Neural cell (in vitro differentiated cells): ENCODE measurements around the gene PCSK7. TPM values are rescaled to one million over a fixed set of nuclear protein-coding genes. Genes with fewer than 3 reads are reported as not detected.

Experiments used
- H2AFZ ChIP-seq: fragments of 200-600, 300-800 bp; sonication (generic), shearing (Covaris generic); 2 replicates; pipeline ENCODE4 v1.6.0; 2014; ENCODE audit warnings: low read depth, mild to moderate bottlenecking, antibody characterized with exemption, low read length, moderate library complexity
- H3F3A ChIP-seq: fragments of 200-600 bp; shearing (Covaris generic); 2 replicates; pipeline ENCODE4 v1.6.1; 2016; ENCODE audit warnings: mild to moderate bottlenecking, moderate library complexity, mixed read lengths, antibody characterized with exemption, low read length; ENCODE audit not compliant: insufficient read depth, poor library complexity, severe bottlenecking
- H3K27ac ChIP-seq: fragments of 200-600, 300-800 bp; sonication (generic), shearing (Covaris generic); 2 replicates; pipeline ENCODE4 v1.5.1; 2014; ENCODE audit warnings: mild to moderate bottlenecking, low read length, moderate library complexity
- H3K27me3 ChIP-seq: fragments of 300-800, 200-600 bp; sonication (generic), shearing (Covaris generic); 2 replicates; pipeline ENCODE4 v1.6.0; 2014; ENCODE audit warnings: mild to moderate bottlenecking, low read depth, low read length, moderate library complexity; ENCODE audit not compliant: insufficient read depth
- H3K36me3 ChIP-seq: fragments of 300-800, 200-600 bp; sonication (generic), shearing (Covaris generic); 2 replicates; pipeline ENCODE4 v1.5.1; 2014; ENCODE audit warnings: mild to moderate bottlenecking, antibody characterized with exemption, low read length, moderate library complexity; ENCODE audit not compliant: insufficient read depth
- H3K4me2 ChIP-seq: fragments of 300-800, 200-600 bp; sonication (generic), shearing (Covaris generic); 2 replicates; pipeline ENCODE4 v1.6.0; 2014; ENCODE audit warnings: mild to moderate bottlenecking, low read length
- H3K4me3 ChIP-seq: fragments of 300-800, 200-600 bp; sonication (generic), shearing (Covaris generic); 2 replicates; pipeline ENCODE4 v1.5.1; 2014; ENCODE audit warnings: mild to moderate bottlenecking, low read length, moderate library complexity
- H3K79me2 ChIP-seq: fragments of 200-600 bp; shearing (Covaris generic); replicated peaks from 2 replicates; pipeline ENCODE4 v1.6.0; 2014; ENCODE audit warnings: mild to moderate bottlenecking, low read length, moderate library complexity; ENCODE audit not compliant: insufficient read depth
- H3K9ac ChIP-seq: fragments of 300-800, 200-600 bp; sonication (generic), shearing (Covaris generic); 2 replicates; pipeline ENCODE4 v1.6.1; 2016; ENCODE audit warnings: mild to moderate bottlenecking, low read length, mixed read lengths
- H3K9me2 ChIP-seq: fragments of 200-600 bp; shearing (Covaris generic); 2 replicates; pipeline ENCODE4 v1.6.1; 2016; ENCODE audit warnings: mild to moderate bottlenecking, low read length, mixed read lengths; ENCODE audit not compliant: insufficient read depth
- H3K9me3 ChIP-seq: fragments of 200-600, 300-800 bp; sonication (generic), shearing (Covaris generic); 2 replicates; pipeline ENCODE4 v1.6.1; 2016; ENCODE audit warnings: mild to moderate bottlenecking, mixed run types, low read length, moderate library complexity, mixed read lengths
- H4K20me1 ChIP-seq: fragments of 200-600 bp; shearing (Covaris generic); 2 replicates; pipeline ENCODE4 v1.6.1; 2016; ENCODE audit warnings: mild to moderate bottlenecking, mixed run types; ENCODE audit not compliant: insufficient read depth
- CTCF ChIP-seq: fragments of 450-650 bp; IDR thresholded peaks from 2 replicates; pipeline ENCODE4 v1.5.1; 2014; ENCODE audit warnings: antibody characterized with exemption, mild to moderate bottlenecking, moderate library complexity; ENCODE audit not compliant: poor library complexity, severe bottlenecking
- EP300 ChIP-seq: fragments of 450-650 bp; conservative IDR thresholded peaks from 2 replicates; pipeline ENCODE4 v1.6.1; 2014; ENCODE audit warnings: antibody characterized with exemption, mild to moderate bottlenecking, moderate library complexity; ENCODE audit not compliant: poor library complexity, severe bottlenecking
- EZH2 ChIP-seq: fragments of 200-600, 300-800 bp; shearing (Covaris generic), sonication (generic); IDR thresholded peaks from 2 replicates; pipeline ENCODE4 v1.6.1; 2014; ENCODE audit warnings: antibody characterized with exemption, low read length, borderline replicate concordance, mild to moderate bottlenecking; ENCODE audit not compliant: insufficient read depth, poor library complexity, severe bottlenecking
- MXI1 ChIP-seq: fragments of 450-650 bp; conservative IDR thresholded peaks from 2 replicates; pipeline ENCODE4 v1.6.1; 2014; ENCODE audit warnings: antibody characterized with exemption, mild to moderate bottlenecking; ENCODE audit not compliant: poor library complexity, severe bottlenecking
- POLR2AphosphoS5 ChIP-seq: IDR thresholded peaks from 2 replicates; pipeline ENCODE4 v1.6.1; 2012
- RAD21 ChIP-seq: fragments of 450-650 bp; conservative IDR thresholded peaks from 2 replicates; pipeline ENCODE4 v1.6.1; 2014; ENCODE audit warnings: antibody characterized with exemption, mild to moderate bottlenecking, moderate library complexity
- REST ChIP-seq: IDR thresholded peaks from 2 replicates; pipeline ENCODE4 v1.6.1; 2012; ENCODE audit warnings: borderline replicate concordance
- SMC3 ChIP-seq: fragments of 450-650 bp; conservative IDR thresholded peaks from 2 replicates; pipeline ENCODE4 v1.6.1; 2014; ENCODE audit warnings: antibody characterized with exemption, mild to moderate bottlenecking, moderate library complexity; ENCODE audit not compliant: poor library complexity
- TAF1 ChIP-seq: IDR thresholded peaks from 2 replicates; pipeline ENCODE4 v1.6.1; 2012; ENCODE audit warnings: low read depth
- polyA plus RNA-seq: library from polyadenylated mRNA; depleted of rRNA; stranded (reverse); fragments of >200 nt; gene quantifications from 2 replicates; pipeline ENCODE4 v1.2.3, GENCODE V29; 2014

PCSK7 gene
- polyA plus RNA-seq, 1 donor from 2014 or later: 44.4 TPM

GRCh38 chr11:117221775-117222517 is 9.9 kb downstream of the PCSK7 start:
- no peak overlapping the region for H3K9ac ChIP-seq
- H3K27ac ChIP-seq: no peak overlapping the region
- H3K9me2 ChIP-seq: no peaks in the 10 kb centered on the region
- no peaks in the 10 kb centered on the region for H3K36me3 ChIP-seq
- no peak overlapping the region for H3K4me3 ChIP-seq
- H3K27me3 ChIP-seq: no peaks in the 10 kb centered on the region
- no peaks in the 10 kb centered on the region for H3K9me3 ChIP-seq
- no peaks in the 10 kb centered on the region for H4K20me1 ChIP-seq
- H3F3A ChIP-seq: no peaks in the 10 kb centered on the region
- H3K79me2 ChIP-seq: no peaks in the 10 kb centered on the region
- H2AFZ ChIP-seq: no peak overlapping the region
- H3K4me2 ChIP-seq: no peak overlapping the region
- TF ChIP-seq EP300 (no peak), TAF1 (no peak), CTCF (no peak), MXI1 (no peak), REST (no peak), POLR2AphosphoS5 (no peak), RAD21 (no peak), EZH2 (no peak), SMC3 (no peak)

GRCh38 chr11:117220999-117221774 is 10.7 kb downstream of the PCSK7 start:
- no peak overlapping the region for H3K4me2 ChIP-seq
- H3K4me3 ChIP-seq: no peak overlapping the region
- no peak overlapping the region for H3K27ac ChIP-seq
- H2AFZ ChIP-seq: no peak overlapping the region
- H3K36me3 ChIP-seq: no peaks in the 10 kb centered on the region
- TF ChIP-seq EP300 (no peak), TAF1 (no peak), MXI1 (no peak), REST (no peak), RAD21 (no peak), CTCF (no peak), SMC3 (no peak), EZH2 (no peak), POLR2AphosphoS5 (no peak)
- no peaks in the 10 kb centered on the region for H3K27me3 ChIP-seq
- no peaks in the 10 kb centered on the region for H4K20me1 ChIP-seq
- H3K9me3 ChIP-seq: no peaks in the 10 kb centered on the region
- H3K9me2 ChIP-seq: no peaks in the 10 kb centered on the region
- H3K9ac ChIP-seq: no peak overlapping the region
- H3K79me2 ChIP-seq: no peaks in the 10 kb centered on the region
- H3F3A ChIP-seq: no peaks in the 10 kb centered on the region
